ENCODE data around the gene PDLIM7.

Gene PDLIM7

DNA sequence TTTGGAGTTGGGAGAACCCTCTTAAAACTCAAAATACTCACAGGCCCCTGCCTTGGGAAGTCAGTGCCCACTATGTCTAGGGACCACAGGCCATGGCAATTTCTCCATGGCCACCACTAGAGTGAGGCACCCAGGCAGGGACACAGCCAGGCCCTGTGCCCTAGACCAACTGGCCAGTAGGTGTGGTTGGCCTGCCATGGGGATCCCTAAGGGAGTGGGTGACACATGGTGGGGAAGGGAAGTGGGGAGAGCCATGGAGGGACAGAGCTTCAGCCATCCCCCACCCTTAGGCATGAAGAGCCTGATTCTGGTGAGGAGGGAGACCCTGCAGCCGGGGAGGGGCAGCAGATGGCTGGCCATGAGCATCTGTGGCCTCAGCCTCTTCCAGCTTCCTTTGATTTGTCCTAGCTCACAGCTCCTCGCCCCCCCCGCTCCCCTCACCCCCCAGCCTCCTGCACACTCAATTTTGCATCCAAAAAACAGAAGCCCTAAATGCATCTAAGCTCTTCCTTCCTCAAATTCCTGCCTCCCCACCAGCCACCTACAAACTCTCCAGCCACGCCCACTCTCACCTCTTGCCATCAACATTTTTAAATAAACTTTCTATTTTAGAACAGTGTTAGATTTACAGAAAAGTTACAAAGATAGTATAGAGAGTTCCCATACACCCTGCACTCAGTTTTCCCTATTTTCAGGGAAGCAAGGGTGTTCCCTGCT is 22.4 kb downstream of the PDLIM7 start:
- no peak for DNase-seq (ENCODE audit: low spot score)

DNA sequence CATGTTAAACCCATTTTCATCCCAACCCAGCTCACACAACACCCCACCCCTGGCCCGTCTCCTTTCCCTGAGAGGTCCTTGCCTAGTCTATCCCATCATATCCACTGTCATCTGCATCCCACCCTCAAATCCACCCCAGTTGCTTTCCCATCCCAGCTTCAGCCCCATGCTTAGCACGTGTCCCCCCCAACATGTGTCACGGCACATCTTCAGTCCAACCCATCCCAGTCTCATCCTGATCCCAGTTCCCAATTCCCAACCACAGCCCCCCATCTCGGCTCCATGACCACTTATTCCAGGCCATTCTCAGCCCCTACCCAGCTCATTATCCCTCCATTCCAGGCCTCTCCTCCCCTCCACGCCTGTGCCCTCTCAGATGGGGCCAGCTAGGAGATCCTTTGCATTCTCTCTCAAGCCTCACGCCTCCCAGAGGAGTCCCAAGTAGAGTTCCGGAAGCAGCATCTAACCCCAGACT is 23.4 kb downstream of the PDLIM7 start:
- no peak for DNase-seq (ENCODE audit: low spot score)

DNA sequence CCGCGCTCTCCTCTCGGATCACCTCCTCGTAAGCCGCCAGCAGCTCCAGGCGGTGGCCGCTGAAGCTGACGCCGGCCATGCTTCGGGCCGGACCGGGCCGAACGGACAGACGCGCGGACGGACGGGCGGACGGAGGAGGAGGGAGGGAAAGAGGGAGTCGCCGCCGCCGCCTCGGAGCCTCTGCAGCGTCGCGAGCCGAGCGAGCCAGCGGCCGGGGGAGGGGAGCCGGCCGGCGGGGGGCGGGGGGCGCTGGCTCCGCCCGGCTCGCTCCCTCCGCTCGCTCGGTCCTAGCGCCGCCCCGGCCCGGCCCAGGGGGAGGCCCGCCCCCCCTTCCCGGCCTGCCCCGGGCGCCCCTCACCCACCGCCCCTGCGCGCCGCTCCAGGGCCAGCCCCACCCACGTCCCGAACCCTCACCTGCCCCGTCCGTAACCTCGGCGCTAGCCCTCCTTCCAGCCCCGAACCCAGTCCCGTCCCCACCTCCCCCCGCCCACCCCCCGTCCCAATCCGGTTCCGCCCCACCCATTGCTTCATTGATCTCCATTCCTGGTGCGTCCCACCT is 23.9 kb downstream of the PDLIM7 start, which contains the start of gene DBN1:
TSS of gene DBN1 (minus strand) at position 192 of the 559 bp plus-strand sequence. CDS start at position 79, 113 bp downstream.
- DNase-seq (ENCODE audit: low spot score): peak; percentile 63

DNA sequence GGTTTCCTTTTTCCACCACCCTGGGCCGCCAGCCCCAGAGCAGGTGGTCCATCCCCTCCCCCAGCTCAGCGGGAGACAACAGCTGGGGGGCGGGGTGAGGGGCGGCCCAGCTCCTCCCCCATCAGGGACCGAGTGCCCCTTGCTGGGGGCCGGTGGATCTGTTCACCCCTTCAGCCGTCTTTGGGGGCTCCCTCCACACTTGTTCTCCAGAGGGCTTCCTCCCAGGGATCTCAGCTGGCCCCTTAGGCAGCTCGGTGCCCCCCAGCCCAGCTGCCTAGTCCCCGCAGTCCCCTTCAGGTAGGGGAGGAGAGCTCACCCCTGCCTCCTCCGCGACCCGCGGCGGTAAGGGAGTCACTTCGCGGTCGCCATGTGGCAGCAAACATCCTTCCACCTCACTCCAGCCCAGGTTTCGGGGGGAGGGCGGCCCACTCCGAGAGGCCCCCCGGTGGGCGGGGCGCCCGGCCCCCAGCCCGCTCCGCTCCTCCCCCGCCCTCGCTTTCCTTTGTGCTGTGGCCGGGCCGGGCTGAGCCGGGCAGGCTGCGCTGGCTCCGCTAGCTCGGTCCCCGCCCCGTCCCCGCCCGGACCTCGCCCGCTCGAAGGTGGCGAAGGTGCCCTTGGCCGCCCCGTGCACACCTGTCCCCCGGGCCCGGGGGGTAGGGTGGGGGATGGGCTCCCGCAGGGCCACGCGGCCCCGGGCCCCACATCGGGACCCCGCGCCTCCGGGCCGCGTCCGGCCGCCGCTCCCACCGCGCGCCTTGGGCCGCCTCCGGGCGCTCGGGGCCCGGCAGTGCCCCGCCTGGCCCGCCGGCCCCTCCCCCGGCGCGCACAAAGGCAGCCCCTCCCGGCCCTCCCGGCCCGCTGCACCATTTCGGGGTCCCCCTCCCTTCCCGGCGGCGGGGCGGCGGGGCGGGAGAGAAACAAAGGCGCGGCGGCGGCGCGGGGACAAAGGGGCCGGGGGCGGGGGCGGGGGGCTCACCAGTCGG is 24.7 kb downstream of the PDLIM7 start:
- DNase-seq (ENCODE audit: low spot score): no peak

DNA sequence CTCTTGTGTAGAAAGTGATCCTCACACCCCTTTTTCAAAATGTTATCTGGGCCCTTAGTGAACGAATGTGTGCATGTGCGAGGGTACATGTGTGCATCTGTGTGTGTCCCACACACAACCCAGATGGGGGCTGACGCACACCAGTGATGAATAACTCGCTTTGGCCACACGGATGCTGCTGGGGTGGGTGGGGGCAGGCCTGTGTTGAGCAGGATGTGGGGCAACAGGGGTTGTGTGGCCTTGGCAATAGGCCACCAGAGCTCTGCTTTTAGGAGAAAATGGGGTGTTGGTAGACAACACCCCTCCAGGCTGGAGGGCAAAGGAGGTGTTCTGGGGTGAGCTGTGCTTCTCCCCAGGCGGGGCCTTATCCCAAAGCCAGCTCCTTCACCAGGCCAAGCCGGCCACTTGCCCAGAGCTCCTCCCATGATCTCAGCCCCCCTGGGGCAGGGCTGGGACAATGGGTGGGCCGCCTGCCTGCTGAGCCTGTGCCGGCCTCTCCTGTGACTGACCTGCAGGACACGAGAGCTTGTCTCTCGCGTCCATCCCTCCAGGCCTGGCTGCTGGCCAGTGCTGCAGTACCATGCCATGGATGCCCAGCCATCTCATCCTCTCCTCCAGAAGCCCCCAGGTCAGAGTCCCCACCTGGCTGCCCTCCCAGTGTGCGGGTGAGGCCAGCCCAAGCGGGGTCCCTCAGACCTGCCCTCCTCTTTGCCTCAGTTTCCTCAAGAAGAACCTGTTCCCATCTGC is 25.6 kb downstream of the PDLIM7 start:
- no peak for DNase-seq (ENCODE audit: low spot score)

DNA sequence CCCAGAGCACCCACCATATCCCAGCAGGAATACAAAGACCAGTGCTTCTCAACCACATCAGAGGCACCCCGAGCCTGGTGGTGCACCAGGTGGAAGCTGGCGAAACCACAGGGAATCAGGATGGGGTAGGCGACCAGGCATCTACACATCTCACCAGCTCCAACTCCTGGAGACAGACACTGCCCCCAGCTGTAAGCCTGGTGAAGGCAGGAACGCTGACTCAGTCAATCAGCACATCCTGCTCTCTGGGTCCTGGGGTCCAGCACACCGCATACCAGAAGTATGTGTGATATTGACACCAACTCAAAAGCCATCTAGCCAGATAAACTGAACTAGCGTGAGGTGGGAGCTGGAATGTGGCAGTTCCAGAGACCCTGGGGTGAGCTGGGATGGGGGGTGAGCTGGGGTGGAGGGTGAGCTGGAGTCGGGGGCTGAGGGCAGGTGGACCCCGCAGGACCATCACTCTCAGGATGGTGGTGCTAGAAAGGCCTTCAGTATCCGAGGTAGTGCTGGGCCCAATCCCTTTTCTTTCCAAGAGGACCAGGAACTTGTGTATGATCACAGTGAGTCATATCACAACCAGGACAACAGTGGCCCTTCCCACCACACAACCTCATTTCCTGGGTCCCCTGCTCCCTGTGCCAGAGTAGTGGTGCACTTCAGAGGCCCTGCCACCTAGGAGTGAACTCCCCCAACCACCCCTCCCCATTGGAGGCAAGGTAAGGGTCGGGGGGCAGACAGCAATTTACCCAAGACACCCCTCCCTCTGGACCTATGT is 26.5 kb downstream of the PDLIM7 start:
- peak; percentile 98 for DNase-seq (ENCODE audit: low spot score)

DNA sequence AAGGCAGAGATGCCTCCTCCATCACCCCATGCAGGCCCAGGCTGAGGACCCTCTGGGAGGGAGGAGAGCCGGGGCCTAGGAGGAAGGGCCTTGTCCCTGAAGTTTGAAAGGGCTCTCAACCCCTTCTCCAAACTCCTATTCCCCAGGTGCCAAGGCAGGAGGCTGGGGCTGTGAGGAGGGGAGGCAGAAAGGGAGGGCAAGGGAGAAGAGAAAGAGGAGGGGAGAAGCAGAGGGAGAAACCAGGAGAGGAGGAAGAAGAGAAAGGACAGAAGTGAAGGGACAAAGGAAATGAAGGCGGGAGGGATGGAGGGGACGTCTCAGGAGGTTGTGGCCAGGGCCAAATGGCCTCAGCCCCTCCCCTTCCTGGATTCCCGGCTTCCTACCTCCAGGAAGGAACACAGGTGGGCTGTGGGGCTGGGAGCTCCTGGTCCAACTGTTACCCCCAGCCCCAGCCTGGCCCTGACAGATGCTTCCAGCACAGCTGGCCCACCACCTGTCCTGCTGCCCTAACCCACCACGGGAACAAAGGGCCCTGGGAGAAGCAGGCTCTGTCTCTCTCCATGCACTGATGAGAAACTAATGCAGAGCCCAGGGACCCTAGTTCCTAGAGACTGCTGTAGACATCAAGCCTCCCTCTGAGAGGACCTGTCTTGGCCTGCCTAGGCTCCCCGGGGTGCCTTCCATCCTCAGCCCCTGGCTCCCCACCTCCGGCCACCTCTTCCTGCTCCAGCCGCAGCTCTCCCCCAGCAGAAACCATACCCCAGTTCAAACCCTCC is 27.5 kb downstream of the PDLIM7 start:
- no peak for DNase-seq (ENCODE audit: low spot score)

DNA sequence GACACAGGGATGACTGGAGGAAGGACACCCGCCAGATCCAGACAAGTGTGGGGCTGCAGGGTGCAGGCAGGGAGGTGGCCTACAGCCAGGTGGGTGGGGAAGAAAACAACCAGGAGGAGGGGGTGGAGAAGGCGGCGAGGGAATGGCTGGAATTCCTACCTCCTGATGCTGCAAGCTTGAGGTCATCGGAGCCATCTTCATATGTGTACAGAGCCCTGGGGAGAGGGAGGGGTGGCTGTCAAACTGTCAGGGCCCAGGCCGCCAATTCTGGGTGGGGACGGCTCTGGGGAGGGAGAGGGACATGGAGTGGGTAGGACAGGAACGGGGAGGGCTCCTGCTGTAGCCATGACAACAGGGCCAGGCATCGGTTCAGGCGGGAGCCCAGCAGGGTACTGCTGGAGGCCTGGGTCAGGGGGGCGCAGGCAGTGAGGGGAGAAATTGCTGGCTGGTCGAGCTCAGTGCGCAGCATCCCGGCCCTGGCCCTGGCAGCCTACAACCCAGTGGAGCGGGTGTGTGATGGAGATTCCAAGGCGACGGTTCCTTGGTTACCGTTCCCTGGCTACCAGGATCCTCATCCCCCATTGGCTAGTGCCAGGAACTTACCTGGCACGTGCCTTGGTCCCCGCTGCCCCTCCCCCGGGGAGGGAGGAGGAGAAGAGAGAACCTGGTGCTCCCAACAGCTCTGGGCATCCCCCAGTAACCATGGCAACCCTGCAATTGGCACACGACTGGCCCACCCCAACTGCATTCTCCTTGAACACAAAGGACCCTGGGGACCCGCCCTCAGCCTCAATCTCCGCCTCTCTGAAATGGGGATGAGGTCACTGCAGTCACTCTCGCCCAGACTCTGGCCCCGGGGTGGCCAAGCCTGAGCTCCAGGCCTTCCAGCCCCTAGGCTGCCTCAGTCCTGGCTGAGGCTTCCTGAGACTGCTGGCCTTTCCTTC is 28.4 kb downstream of the PDLIM7 start:
- DNase-seq (ENCODE audit: low spot score): no peak

DNA sequence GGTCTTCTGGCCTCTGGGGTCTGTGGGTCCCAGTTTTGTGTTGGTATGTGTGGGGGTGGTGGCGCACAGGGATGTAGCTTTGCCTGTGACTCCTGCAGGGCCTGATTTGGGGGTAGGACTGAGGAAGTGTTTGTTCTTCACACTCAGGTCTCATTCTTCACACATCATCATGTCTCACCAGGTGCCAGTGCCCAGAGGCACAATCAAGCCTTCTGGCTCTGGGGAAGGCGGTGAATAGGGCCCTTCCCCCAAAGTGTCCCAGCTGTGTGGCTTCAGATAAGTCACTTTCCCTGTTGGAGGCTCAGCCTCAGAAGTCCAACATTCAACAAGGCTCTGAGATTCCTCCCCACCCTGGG is 29.1 kb downstream of the PDLIM7 start:
- no peak for DNase-seq (ENCODE audit: low spot score)

DNA sequence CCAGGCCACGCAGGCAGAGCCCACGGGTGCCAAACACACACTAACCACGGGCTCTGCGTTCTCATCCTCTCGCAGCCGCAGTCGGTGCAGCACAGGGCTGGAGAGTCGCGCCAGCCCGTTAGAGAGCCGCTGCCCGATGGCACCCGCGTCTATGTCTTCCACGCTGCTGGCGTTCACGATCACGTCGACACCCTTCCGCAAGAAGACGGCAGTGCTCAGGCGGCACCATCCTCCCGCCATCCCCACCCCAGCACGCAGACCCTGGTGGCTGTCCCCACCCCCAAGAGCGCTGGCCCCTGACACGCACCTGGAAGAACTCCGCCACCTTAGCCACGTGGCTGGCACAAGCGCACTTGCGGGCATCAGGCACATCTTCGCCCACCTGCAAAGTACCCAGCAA is 30.0 kb downstream of the PDLIM7 start:
- no peak for DNase-seq (ENCODE audit: low spot score)

DNA sequence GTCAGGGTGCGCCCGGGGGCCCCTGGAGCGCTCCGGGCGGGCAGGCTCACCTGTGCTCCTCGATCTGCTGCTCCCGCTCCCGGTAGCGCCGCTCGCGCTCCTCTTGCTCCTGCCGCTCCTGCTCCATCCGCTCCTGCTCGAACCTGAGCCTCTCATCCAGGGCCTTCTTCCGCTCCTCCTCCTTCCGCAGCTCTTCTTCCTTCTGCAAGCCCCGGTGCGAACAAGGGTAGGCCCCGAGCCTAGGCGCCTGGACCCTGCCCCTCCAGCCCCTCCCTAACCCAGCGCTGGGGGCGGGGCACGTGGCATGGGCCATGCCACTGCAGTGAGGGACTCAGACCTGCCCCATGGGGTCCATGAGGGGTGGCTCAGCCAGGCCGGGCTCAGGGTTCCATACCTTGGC is 30.5 kb downstream of the PDLIM7 start:
- no peak for DNase-seq (ENCODE audit: low spot score)

DNA sequence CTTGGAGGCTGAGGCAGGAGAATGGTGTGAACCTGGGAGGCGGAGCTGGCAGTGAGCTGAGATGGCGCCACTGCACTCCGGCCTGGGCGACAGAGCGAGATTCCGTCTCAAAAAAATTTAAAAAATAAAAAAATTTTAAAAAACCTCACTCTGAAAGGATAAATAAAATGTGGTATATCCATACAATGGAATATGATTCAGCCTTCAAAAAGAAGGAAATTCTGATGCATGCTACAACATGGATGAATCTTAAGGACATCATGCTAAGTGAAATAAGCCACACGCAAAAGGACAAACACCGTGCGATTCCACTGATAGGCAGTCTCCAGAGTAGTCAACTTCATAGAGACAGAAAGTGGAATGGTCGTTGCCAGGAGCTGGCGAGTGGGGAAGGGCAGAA is 32.4 kb downstream of the PDLIM7 start:
- DNase-seq (ENCODE audit: low spot score): no peak

DNA sequence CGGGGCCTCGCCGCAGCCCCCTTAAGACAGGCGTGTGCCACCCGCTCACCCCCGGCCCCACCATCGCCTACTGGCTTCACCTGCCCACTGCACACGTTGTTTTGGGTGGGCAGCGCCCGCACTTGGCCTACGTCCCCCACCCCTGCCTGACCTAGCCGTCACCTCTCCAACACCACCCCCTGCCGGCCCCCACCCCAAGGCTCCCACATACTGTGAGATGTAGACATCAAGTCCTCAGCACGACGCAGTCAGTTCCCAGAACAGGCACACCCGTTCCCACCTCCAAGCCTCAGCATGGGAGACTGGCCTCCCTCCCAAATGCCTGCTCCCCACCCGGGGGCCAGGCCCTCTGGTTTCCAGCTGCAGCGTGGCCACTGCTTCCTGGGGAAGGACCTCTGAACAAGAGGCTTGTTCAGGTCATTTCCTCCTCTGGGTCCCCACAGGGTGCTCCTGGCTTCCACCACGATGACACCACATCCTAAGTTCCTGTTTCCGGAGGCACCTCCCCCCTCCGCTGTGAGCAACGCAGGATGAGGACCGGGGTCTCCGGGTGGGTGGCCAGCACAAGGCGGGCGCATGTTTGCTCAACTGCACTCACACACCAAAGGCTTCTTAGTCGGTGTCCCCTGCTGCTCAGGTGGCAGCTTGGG is 35.3 kb downstream of the PDLIM7 start:
- DNase-seq (ENCODE audit: low spot score): no peak

DNA sequence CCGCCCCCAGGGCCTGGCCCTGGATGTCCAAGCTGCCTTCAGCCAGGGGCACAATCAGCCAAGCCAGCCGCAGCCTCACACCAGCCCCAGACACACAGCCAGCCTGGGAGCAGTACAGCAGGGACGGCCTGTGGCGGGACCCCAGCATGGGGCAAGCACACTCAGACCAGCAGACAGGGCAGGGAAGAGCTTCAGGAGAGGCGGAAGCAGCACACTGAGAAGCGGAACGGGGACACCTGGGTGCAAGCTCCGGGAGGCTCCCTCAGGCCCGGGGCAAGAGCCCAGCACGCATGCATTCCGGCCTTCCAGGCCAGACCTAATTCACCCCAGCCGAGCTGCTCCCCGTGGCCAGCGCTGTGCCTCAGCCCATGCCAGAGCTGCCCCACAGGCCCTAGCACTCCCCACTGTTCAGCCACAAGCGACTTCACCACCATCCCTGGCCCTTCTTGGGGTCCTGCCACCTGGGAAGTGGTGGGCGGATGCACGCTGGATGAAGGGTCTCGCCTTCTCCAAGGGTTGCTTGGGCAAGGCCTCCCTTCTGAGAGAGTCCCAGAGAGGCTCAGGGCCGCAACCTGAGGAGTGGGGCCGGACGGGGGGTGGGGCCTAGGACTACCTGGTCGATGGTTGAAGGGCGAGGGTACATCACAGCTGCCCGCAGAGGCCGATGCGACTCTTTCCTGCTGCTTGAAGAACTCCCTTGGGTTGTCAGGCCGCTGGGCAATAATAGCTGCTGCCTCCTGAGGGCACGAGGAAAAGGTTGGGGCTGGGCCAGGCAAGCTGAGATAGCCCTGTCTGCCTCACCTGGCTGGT is 37.4 kb downstream of the PDLIM7 start:
- DNase-seq (ENCODE audit: low spot score): no peak

DNA sequence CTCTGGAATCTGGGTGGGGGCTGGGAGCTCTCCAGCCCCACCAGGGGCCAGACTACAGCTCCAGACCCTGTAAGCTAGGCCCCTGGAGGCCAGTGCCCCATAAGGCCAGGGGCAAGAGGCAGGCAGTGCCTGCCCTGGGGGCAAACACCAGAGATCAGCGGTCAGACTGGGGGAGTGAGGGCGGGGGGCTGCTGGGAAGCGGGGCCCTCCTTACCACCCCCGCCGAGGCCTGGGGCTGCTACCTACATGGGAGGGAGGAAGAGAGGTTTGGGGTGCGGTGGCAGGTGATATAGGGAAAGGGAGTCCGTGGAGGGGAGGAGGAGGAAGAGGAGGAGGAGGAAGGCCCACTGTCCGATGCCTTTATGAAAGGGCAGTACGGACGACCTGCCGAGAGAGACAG is 38.0 kb downstream of the PDLIM7 start:
- no peak for DNase-seq (ENCODE audit: low spot score)

DNA sequence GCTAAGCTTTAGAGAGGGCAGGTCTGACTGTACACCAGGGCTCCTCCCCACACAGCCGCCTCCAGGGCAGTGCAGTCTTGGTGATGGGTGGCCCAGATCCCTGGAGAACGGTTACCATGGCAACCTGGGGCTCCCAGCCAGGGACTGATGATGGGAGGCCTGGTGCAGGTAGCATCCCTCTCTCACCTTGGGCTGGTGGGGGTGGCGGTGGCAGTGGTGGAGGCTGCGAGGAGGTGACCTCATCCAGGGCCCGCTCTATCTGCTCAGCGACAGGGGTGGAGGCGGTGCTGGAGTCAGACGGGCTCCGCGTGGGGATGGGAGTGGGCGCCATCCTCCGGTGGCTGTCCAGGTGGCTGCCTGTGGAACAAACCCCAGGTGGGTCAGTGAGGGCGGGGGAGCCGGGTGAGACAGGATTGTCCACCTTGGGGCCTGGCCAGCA is 38.5 kb downstream of the PDLIM7 start:
- DNase-seq (ENCODE audit: low spot score): no peak

DNA sequence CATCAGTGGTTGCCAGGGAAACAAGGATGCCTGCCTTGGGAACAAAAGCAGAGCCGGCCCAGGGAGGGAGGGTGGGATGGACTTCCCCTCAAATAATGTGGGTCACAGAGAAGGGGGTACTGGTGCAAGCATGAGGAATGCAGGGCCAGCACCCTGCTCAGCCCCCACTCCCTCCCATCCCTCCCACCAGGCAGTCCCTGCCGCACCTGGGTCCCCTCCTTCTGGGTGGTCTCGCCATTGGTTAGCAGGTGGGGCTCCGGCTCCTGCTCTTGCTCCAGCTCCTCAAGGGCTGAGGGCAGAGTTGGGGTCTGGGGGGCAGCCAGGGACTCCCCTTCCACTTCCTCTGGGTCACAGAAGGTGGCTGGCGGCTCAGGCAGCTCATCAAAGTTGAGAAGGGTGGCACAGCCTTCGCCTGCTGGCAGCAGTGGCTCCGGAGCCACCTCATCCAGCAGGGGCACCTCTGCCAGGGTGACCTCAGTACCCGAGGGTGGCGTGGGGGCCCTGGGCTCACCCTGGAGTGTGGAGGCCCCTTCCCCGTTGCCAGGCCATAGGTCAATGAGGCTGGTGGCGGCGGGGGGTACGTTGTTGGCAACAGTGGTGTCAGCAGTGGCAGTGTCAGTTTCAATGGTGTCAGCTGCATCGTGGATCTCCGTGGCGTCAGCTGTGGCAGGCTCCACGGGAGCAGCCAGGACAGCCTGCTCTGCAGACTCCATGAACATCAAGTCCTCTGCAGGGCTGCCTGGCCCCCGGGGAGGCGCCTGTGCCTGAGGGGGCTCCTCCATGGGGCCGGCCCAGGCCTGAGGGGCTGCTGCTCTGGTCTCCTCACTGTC is 39.3 kb downstream of the PDLIM7 start:
- DNase-seq (ENCODE audit: low spot score): no peak

Measured in SW480 (cell line).